ENCODE results near the gene NDOR1. TPM values are rescaled to one million over a fixed set of nuclear protein-coding genes. Genes with fewer than 3 reads are reported as not detected.
"Not testable (repeated sequence)": the region's sequence is repeated elsewhere in the genome, so short reads cannot be mapped to it uniquely, and the experiment has no call there.

The NDOR1 gene
- polyA plus RNA-seq, 5 donors, result 6.9 to 16.1 (median 9.8) TPM

DNA sequence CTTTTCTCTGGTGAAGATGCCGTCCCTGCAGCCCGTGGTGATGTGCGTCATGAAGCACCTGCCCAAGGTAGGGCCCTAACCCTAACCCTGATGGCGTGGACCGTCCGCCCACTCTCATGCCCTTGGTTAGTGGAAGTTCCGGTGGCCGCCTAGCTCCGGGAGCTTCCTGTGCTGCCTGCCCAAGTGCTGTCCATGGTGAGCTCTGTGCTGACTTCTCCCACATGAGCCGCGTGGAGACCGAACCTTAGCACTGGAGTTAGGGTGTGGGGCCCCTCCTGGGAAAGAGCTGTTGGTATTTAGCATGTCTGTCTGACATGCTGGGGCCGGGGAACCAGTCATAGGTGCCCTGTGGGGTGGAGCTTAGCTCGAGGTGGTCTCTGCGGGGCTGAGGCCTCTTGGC is 50.9 kb downstream of the NDOR1 start:
- no peak for DNase-seq

DNA sequence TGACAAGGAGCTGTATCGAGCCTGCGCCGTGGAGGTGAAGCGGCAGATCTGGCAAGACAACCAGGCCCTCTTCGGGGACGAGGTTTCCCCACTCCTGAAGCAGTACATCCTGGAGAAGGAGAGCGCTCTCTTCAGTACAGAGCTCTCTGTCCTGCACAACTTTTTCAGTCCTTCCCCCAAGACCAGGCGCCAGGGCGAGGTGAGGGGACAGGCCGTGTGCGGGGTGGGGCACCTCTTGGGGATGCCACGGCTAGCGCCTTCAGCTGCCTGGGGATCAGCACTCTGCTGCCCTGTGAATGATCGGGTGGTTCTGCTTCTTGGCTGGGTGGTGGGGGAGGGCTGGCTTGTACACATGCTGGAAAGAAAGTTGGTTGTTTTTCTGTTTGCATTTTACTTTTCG is 51.4 kb downstream of the NDOR1 start:
- no peak for DNase-seq

- not testable (repeated sequence) for DNase-seq
Measured at GRCh38 chr9:137262173-137262908, 56.8 kb downstream of the NDOR1 start.

GRCh38 chr9:137262909-137263285 is 57.4 kb downstream of the NDOR1 start:
- DNase-seq, result no peak

DNA sequence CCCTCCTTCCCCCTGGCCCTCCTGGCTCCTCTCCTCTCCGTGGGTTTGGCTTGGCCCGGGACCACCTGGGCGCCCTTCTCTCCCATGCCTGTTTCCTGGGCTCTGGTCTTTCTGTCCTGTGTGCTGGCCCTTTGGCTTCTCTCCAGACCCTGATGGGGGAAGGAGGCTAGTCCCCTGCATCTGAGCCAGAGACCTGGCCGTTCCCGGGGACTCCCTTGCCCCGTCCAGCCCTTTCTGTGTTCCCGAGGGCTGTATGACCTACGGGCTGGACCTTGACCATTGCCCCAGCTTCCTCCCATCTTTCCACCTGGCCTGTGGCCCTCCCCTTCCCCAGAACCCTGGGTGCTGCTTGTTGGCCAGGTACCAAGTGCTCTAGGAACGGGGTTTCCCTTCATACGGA is 58.0 kb downstream of the NDOR1 start:
- no peak for DNase-seq

DNA sequence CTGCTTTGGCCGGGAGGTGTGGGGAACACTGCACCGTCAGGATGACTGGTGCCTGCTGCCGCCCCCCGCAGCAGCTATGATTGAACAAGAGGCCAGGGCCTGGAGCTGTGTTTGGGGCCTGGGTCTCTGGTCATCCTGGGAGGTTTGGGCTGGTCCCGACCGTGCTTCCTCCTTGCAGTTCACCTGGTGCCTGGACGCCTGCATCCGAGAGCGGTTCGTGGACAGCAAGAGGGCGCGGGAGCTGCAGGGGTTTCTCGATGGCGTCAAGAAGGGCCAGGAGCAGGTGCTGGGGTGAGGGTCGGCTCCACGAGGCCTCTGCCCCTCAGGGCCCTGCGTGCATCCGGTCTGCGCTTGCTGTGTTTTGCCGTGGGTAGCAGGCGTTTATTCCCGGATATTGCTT is 58.6 kb downstream of the NDOR1 start:
- DNase-seq, result no peak

DNA sequence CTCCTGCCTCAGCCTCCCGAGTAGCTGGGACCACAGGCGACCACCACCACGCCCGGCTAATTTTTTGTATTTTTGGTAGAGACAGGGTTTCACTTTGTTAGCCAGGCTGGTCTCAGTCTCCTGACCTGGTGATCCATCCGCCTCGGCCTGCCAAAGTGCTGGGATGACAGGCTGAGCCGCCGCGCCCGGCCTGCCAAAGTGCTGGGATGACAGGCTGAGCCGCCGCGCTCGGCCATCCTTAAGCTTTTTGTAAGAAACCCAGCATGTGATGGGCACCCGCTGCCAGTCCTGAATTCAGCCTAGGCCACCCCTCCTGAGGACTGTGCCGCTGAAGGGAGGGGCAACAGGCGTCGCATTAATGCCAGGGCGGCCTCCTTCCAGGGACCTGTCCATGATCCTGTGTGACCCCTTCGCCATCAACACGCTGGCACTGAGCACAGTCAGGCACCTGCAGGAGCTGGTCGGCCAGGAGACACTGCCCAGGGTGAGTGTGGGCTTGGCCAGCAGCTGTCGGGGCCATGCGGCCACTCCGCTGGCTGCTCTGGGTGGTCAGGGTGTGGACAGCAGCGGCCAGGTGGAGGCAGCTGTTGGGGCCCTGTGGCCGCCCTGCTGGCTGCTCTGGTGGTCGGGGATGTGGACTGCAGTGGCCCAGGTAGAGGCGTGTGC is 60.1 kb downstream of the NDOR1 start:
- DNase-seq, result no peak

- no peak for DNase-seq
Measured at GRCh38 chr9:137266162-137266527, 60.6 kb downstream of the NDOR1 start.

Other genes with a start within 250 kb of the NDOR1 start
- gene PTGDS, start 228.2 kb upstream of the NDOR1 start, polyA plus RNA-seq (ENCODE audit: insufficient read depth in 1 of 5, insufficient read length in 5 of 5, low replicate concordance in 1 of 5), result 10 to 100 TPM; 21.1 to 66.2 (median 29.6) TPM
- gene LCNL1, start 222.7 kb upstream of the NDOR1 start, polyA plus RNA-seq (ENCODE audit: insufficient read depth in 1 of 5, insufficient read length in 5 of 5, low replicate concordance in 1 of 5), result 1 to 10 TPM in 2 of 5 donors, under 1 TPM in 3; 0.59 to 1.9 (median 0.89) TPM
- gene PAXX, start 213.3 kb upstream of the NDOR1 start, polyA plus RNA-seq (ENCODE audit: insufficient read depth in 1 of 5, insufficient read length in 5 of 5, low replicate concordance in 1 of 5), result 10 to 100 TPM; 26.2 to 57.5 (median 36.8) TPM
- gene CLIC3, start 209.1 kb upstream of the NDOR1 start, polyA plus RNA-seq (ENCODE audit: insufficient read depth in 1 of 5, insufficient read length in 5 of 5, low replicate concordance in 1 of 5), result 10 to 100 TPM; 25.9 to 74.3 (median 43.8) TPM
- 10 to 100 TPM; 16.0 to 35.7 (median 21.0) TPM for gene ABCA2, start 177.5 kb upstream of the NDOR1 start, polyA plus RNA-seq (ENCODE audit: insufficient read depth in 1 of 5, insufficient read length in 5 of 5, low replicate concordance in 1 of 5)
- gene FUT7, start 173.6 kb upstream of the NDOR1 start, polyA plus RNA-seq (ENCODE audit: insufficient read depth in 1 of 5, insufficient read length in 5 of 5, low replicate concordance in 1 of 5), result under 1 TPM in 1 of 5 donors, not detected in 4; 0.08 TPM
- 10 to 100 TPM; 20.6 to 61.5 (median 33.8) TPM for gene NPDC1, start 159.5 kb upstream of the NDOR1 start, polyA plus RNA-seq (ENCODE audit: insufficient read depth in 1 of 5, insufficient read length in 5 of 5, low replicate concordance in 1 of 5)
- gene ENTPD2, start 151.6 kb upstream of the NDOR1 start, polyA plus RNA-seq (ENCODE audit: insufficient read depth in 1 of 5, insufficient read length in 5 of 5, low replicate concordance in 1 of 5), result 1 to 10 TPM; 2.0 to 5.4 (median 3.2) TPM
- gene SAPCD2, start 135.1 kb upstream of the NDOR1 start, polyA plus RNA-seq (ENCODE audit: insufficient read depth in 1 of 5, insufficient read length in 5 of 5, low replicate concordance in 1 of 5), result 10 to 100 TPM in 3 of 5 donors, 1 to 10 TPM in 2; 8.9 to 13.7 (median 10.3) TPM
- gene UAP1L1, start 128.2 kb upstream of the NDOR1 start, polyA plus RNA-seq (ENCODE audit: insufficient read depth in 1 of 5, insufficient read length in 5 of 5, low replicate concordance in 1 of 5), result 1 to 10 TPM; 4.6 to 8.4 (median 5.6) TPM
- gene MAN1B1, start 118.7 kb upstream of the NDOR1 start, polyA plus RNA-seq (ENCODE audit: insufficient read depth in 1 of 5, insufficient read length in 5 of 5, low replicate concordance in 1 of 5), result 10 to 100 TPM; 50.7 to 68.6 (median 60.1) TPM
- gene DPP7, start 91.0 kb upstream of the NDOR1 start, polyA plus RNA-seq (ENCODE audit: insufficient read depth in 1 of 5, insufficient read length in 5 of 5, low replicate concordance in 1 of 5), result 10 to 100 TPM; 27.2 to 50.4 (median 48.6) TPM
- under 1 TPM; 0.12 to 0.51 (median 0.23) TPM for gene GRIN1, start 66.5 kb upstream of the NDOR1 start, polyA plus RNA-seq (ENCODE audit: insufficient read depth in 1 of 5, insufficient read length in 5 of 5, low replicate concordance in 1 of 5)
- under 1 TPM in 4 of 5 donors, not detected in 1; 0.23 to 0.49 (median 0.37) TPM for gene LRRC26, start 35.6 kb upstream of the NDOR1 start, polyA plus RNA-seq (ENCODE audit: insufficient read depth in 1 of 5, insufficient read length in 5 of 5, low replicate concordance in 1 of 5)
- gene TMEM210, start 33.6 kb upstream of the NDOR1 start, polyA plus RNA-seq (ENCODE audit: insufficient read depth in 1 of 5, insufficient read length in 5 of 5, low replicate concordance in 1 of 5), result not detected
- 10 to 100 TPM; 34.4 to 53.0 (median 44.4) TPM for gene ANAPC2, start 17.1 kb upstream of the NDOR1 start, polyA plus RNA-seq (ENCODE audit: insufficient read depth in 1 of 5, insufficient read length in 5 of 5, low replicate concordance in 1 of 5)
- gene SSNA1, start 17.0 kb upstream of the NDOR1 start, polyA plus RNA-seq (ENCODE audit: insufficient read depth in 1 of 5, insufficient read length in 5 of 5, low replicate concordance in 1 of 5), result 10 to 100 TPM; 34.4 to 69.2 (median 43.9) TPM
- 10 to 100 TPM in 2 of 5 donors, 1 to 10 TPM in 3; 5.9 to 12.1 (median 7.6) TPM for gene TPRN, start 5.0 kb upstream of the NDOR1 start, polyA plus RNA-seq (ENCODE audit: insufficient read depth in 1 of 5, insufficient read length in 5 of 5, low replicate concordance in 1 of 5)
- 10 to 100 TPM; 31.5 to 40.1 (median 35.4) TPM for gene TMEM203, start 52 bp upstream of the NDOR1 start, polyA plus RNA-seq (ENCODE audit: insufficient read depth in 1 of 5, insufficient read length in 5 of 5, low replicate concordance in 1 of 5)
- 10 to 100 TPM in 1 of 5 donors, 1 to 10 TPM in 4; 3.2 to 10.8 (median 6.3) TPM for gene RNF208, start 16.5 kb downstream of the NDOR1 start, polyA plus RNA-seq (ENCODE audit: insufficient read depth in 1 of 5, insufficient read length in 5 of 5, low replicate concordance in 1 of 5)
- gene CYSRT1, start 19.5 kb downstream of the NDOR1 start, polyA plus RNA-seq (ENCODE audit: insufficient read depth in 1 of 5, insufficient read length in 5 of 5, low replicate concordance in 1 of 5), result 1 to 10 TPM in 4 of 5 donors, under 1 TPM in 1; 0.96 to 3.0 (median 2.0) TPM
- 1 to 10 TPM; 1.5 to 3.8 (median 3.5) TPM for gene RNF224, start 21.8 kb downstream of the NDOR1 start, polyA plus RNA-seq (ENCODE audit: insufficient read depth in 1 of 5, insufficient read length in 5 of 5, low replicate concordance in 1 of 5)
- gene SLC34A3, start 25.2 kb downstream of the NDOR1 start, polyA plus RNA-seq (ENCODE audit: insufficient read depth in 1 of 5, insufficient read length in 5 of 5, low replicate concordance in 1 of 5), result 1 to 10 TPM in 4 of 5 donors, under 1 TPM in 1; 0.84 to 2.5 (median 1.9) TPM
- 100 to 1,000 TPM; 211 to 322 (median 258) TPM for gene TUBB4B, start 35.6 kb downstream of the NDOR1 start, polyA plus RNA-seq (ENCODE audit: insufficient read depth in 1 of 5, insufficient read length in 5 of 5, low replicate concordance in 1 of 5)
- 1 to 10 TPM in 2 of 5 donors, under 1 TPM in 3; 0.26 to 1.5 (median 0.98) TPM for gene STPG3, start 45.6 kb downstream of the NDOR1 start, polyA plus RNA-seq (ENCODE audit: insufficient read depth in 1 of 5, insufficient read length in 5 of 5, low replicate concordance in 1 of 5)
- gene NELFB, start 49.6 kb downstream of the NDOR1 start, polyA plus RNA-seq (ENCODE audit: insufficient read depth in 1 of 5, insufficient read length in 5 of 5, low replicate concordance in 1 of 5), result 10 to 100 TPM; 43.3 to 73.2 (median 55.3) TPM
- 10 to 100 TPM in 3 of 5 donors, 1 to 10 TPM in 2; 6.6 to 17.8 (median 10.3) TPM for gene TOR4A, start 72.0 kb downstream of the NDOR1 start, polyA plus RNA-seq (ENCODE audit: insufficient read depth in 1 of 5, insufficient read length in 5 of 5, low replicate concordance in 1 of 5)
- gene NRARP, start 96.6 kb downstream of the NDOR1 start, polyA plus RNA-seq (ENCODE audit: insufficient read depth in 1 of 5, insufficient read length in 5 of 5, low replicate concordance in 1 of 5), result 10 to 100 TPM in 1 of 5 donors, 1 to 10 TPM in 4; 7.5 to 14.7 (median 9.0) TPM
- gene EXD3, start 217.5 kb downstream of the NDOR1 start, polyA plus RNA-seq (ENCODE audit: insufficient read depth in 1 of 5, insufficient read length in 5 of 5, low replicate concordance in 1 of 5), result 10 to 100 TPM; 10.9 to 22.0 (median 15.0) TPM
- gene NOXA1, start 217.7 kb downstream of the NDOR1 start, polyA plus RNA-seq (ENCODE audit: insufficient read depth in 1 of 5, insufficient read length in 5 of 5, low replicate concordance in 1 of 5), result 1 to 10 TPM; 3.9 to 8.4 (median 6.9) TPM
- under 1 TPM; 0.32 to 0.63 (median 0.52) TPM for gene ENTPD8, start 235.7 kb downstream of the NDOR1 start, polyA plus RNA-seq (ENCODE audit: insufficient read depth in 1 of 5, insufficient read length in 5 of 5, low replicate concordance in 1 of 5)

Measured in right lung (tissue), 5 donors.